GM13976 (cell line): ENCODE results near the gene CYP2D6.
"Not testable (repeated sequence)": the region's sequence is repeated elsewhere in the genome, so short reads cannot be mapped to it uniquely, and the experiment has no call there.

Experiments
- DNase-seq: peaks from one replicate; pipeline ENCODE4 v3.0.0; 2012; ENCODE audit warnings: low spot score
- CTCF ChIP-seq: IDR thresholded peaks from 2 replicates; pipeline ENCODE4 v1.5.1; 2012; ENCODE audit warnings: borderline replicate concordance, mild to moderate bottlenecking; ENCODE audit not compliant: insufficient read depth; ENCODE audit errors: extremely low read depth, missing control alignments, control extremely low read depth
- in situ Hi-C: fragments of 300-500 bp; cut with MboI; formaldehyde crosslinking; loops from one replicate; pipeline ENCODE4 v1.12.0; 2022; ENCODE audit warnings: low sequenced_read_pairs, mixed read lengths, inconsistent platforms; ENCODE audit not compliant: unreplicated experiment

CYP2D6 gene

GRCh38 chr22:42114721-42115120, 15.9 kb downstream of the CYP2D6 start:
- no peak for DNase-seq
- in situ Hi-C loops: no loop called here
- TF ChIP-seq CTCF: no peak

- in situ Hi-C loops, DNase-seq: not testable (repeated sequence)
Observed at GRCh38 chr22:42112793-42113192, 17.8 kb downstream of the CYP2D6 start.

GRCh38 chr22:42111798-42112197, 18.8 kb downstream of the CYP2D6 start:
- in situ Hi-C loops: no loop called here
- no peak for DNase-seq
- TF ChIP-seq CTCF: no peak

GRCh38 chr22:42108848-42109247, 21.8 kb downstream of the CYP2D6 start:
- no peak for TF ChIP-seq CTCF
- no peak for DNase-seq
- in situ Hi-C loops: no loop called here

- DNase-seq, in situ Hi-C loops: not testable (repeated sequence)
Observed at GRCh38 chr22:42104332-42104860, 26.2 kb downstream of the CYP2D6 start.

- no peak for DNase-seq
- in situ Hi-C loops: no loop called here
- TF ChIP-seq CTCF: no peak
Observed at GRCh38 chr22:42101199-42101598, 29.4 kb downstream of the CYP2D6 start.

GRCh38 chr22:42091455-42091782, 39.2 kb downstream of the CYP2D6 start:
- DNase-seq: no peak
- in situ Hi-C loops: loop anchor here (10.0 kb wide), 1 partner anchor 343 kb away; the partner anchor contains the start of gene NFAM1
- no peak for TF ChIP-seq CTCF
